Prostate gland (tissue), 2 donors: ENCODE results near the gene TPRN.

ENCODE experiments used
- CTCF ChIP-seq, 4 experiments: fragments of 200-600 bp in 2 of 4; fragments of 450-650 bp in 2 of 4; sonication (generic) in 2 of 4; IDR thresholded peaks; 1 replicate in 3 of 4; 2 replicates in 1 of 4; pipeline ENCODE4 v1.5.1; 2016 to 2019; ENCODE audit warnings: antibody characterized with exemption in 4 of 4, mild to moderate bottlenecking in 2 of 4, moderate library complexity in 2 of 4
- POLR2A ChIP-seq: fragments of 450-650 bp; IDR thresholded peaks from one replicate; pipeline ENCODE4 v1.6.1; 2016; ENCODE audit warnings: antibody characterized with exemption, mild to moderate bottlenecking
- POLR2AphosphoS5 ChIP-seq: sonication (generic); formaldehyde crosslinking; IDR thresholded peaks from one replicate; pipeline ENCODE4 v1.6.1; 2017; ENCODE audit warnings: antibody characterized with exemption

GRCh38 chr9:137195525-137196220 is 4.9 kb downstream of the TPRN start:
- no peak for TF ChIP-seq CTCF (IDR thresholded peaks at IDR 0.05)
- no peak for TF ChIP-seq POLR2A
- no peak for TF ChIP-seq POLR2AphosphoS5
